COLO668 (cell line): Measurements from ENCODE around the gene SLC9A9.

ENCODE experiments used
- DNase-seq: peaks from one replicate; lab custom pipeline; 2025; ENCODE audit not compliant: unreplicated experiment; lab: John Stamatoyannopoulos, UW

The SLC9A9 gene

DNA sequence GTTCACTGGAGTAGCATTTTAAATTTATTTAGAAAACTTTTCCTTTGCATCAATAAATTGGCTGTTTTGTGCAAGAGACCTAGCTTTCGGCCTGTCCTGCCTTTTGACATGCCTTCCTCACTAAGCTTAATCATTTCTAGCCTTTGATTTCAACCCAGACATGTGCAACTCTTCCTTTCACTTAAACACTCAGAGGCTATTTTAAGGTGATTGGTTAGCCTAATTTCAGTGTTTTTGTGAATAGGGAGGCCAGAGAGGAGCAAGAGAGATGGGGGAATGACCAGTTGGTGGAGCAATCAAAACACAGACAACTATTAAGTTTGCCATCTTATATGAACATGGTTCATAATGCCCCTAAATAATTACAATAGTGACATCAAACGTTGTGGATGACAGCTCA lies 333.4 kb downstream of the SLC9A9 start:
- no peak for DNase-seq

DNA sequence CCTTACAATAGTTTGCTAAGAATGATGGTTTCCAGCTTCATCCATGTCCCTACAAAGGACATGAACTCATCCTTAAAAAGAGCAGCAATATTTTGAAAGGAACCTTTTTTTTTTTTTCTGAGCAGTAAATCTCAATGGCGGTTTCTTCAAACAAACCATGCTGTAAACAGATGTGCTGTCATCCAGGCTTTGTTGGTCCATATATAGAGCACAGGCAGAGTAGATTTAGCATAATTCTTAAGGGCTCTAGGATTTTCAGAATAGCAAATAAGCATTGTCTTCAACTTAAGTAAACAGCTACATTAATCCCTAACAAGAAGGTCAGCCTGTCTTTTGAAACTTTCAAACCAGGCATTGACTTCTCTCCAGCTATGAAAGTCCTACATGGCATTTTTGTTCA lies 334.2 kb downstream of the SLC9A9 start:
- DNase-seq: no peak

DNA sequence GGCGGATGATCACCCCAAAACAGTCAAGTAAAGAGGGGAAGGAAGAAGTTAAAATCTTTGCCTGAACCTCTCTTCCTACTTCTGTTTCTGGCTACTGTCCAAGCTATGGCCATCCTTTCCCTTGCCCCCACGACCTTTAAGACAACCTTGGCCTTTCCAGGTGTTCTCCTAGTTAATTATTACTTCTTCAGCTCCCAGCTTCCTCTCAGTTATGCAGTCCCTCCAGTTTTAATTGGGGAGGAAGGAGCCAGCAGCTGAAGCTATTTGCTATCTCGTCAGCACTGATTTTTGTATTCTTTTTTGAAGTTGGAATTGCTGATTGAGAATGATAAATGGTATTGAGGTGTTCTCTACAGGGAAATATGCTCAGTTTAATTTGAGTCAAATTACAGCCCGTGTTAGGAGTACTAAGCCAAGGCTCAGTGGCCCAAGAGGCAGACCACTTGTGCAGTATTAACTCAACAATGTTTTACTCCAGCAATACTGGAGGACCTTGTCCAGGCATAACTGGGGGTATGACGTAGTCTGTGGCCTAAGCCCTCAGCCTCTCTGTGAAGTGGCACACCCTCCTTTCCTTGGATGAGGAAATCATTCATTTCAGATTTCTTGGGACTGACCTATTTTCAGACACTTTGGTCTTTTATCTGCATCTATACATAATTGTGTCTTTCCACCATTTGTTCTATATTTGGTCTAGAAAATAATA lies 336.9 kb downstream of the SLC9A9 start:
- no peak for DNase-seq

DNA sequence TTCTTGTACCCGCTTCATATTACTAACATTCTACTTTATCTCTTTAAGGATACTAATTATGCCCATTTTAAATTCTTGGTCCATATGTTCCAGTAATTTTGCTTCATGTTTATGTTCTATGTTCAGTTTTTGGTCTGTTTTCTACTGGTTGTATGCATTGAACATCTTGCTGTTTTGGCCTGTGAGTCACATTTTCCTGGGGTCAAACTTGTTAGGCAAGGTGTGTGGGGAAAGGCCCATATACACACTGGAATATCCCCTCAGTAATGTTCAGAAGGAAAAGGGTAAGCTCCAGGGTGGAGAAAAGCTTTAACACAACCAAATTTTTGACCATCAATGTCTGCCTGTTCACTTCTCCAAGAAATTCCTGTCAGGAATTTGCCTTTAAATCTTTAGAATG lies 337.7 kb downstream of the SLC9A9 start:
- no peak for DNase-seq

DNA sequence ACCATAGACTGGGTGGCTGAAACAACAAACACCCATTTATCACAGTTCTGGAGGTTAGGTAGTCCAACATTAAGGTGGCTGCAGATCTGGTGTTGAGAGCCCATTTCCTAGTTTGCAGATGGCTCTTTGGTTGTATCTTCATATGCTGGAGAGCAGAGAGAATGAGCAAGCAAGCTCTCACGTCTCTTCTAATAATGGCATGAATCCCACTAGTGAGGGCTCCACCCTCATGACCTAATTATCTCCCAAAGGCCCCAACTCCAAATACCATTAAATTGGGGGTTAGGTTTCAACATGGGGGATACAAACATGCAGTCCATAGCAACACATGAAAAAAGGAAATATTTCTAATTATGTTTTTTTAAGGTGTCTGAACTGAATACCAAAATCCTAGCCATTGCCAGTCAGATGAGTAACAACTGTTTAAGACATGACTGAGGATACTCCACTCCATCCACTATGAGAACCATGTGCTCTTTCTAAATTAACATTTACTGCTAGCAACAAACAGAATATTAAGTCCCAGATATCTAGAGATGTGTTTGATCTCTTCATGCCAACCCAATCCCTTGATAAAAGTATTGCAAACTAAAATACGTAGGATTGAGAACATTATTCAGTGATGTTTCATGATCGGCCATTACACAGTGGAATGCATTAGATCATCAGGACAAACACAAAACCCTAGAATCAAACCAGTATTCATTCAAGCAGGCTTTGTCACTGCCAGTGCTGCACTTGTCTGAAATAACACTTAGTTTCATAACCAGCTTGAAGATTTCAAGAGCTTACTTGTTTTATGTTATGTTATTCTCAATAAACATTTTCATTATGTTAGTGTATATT lies 340.3 kb downstream of the SLC9A9 start:
- no peak for DNase-seq

DNA sequence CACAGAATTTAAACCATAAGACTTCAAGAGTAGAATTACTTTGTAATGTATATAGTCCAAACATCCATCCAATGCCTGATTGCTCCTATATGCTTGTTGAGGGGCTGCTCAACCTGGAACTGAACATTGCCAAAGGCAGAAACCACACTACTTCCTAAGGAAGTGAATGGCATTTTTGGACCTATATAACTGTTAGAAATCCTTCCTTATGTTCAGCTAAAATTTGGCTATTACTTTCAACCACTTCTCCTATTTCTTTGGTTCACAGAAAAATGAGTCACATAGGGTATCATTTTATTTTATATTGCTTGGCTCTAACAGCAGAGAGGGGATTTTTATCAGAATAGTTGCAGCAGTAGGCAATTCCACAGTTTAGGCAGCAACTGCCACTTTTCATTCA lies 342.1 kb downstream of the SLC9A9 start:
- DNase-seq: no peak

DNA sequence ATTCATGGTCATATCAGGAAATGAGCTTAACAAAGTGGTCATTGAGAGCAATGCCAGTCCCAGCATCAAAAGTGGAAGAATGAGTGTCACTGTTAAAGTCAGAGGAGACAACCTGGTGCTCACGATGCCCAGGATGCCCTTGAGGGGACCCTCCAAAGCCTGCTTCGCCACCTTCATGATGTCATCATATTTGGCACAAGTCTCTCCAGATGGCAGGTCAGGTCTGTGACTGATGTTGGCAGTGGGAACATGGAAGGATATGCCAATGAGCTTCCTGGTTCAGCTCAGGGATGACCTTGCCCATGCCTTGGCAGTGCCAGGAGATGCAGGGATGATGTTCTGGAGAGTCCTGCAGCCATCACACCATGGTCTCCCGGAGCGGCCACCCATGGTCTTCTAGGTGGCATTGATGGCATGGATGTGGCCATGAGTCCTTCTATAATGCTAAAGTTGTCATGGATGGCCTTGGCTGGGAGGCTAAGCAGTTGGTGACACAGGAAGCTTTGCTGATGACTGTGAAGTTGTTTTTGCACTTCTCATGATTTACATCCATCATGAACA lies 344.9 kb downstream of the SLC9A9 start:
- DNase-seq: no peak

DNA sequence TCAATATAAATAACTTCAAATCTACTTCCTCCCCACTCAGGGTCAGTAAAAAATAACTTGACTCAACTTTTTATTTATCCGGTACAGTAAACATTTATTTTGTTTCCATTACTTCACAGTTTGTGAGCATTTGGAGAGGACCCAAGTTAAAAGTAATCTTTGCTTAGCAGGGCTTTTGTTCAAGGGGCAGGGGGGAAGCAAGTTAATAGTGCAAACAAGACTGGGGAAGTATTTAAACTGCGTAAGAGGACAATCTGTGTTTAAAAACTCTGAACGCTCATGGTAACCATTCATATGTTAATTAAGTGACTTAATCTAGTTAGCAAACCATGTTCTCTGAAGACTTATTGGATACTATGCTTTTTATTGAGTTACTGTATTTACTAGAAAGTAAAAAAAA lies 346.2 kb downstream of the SLC9A9 start:
- no peak for DNase-seq

DNA sequence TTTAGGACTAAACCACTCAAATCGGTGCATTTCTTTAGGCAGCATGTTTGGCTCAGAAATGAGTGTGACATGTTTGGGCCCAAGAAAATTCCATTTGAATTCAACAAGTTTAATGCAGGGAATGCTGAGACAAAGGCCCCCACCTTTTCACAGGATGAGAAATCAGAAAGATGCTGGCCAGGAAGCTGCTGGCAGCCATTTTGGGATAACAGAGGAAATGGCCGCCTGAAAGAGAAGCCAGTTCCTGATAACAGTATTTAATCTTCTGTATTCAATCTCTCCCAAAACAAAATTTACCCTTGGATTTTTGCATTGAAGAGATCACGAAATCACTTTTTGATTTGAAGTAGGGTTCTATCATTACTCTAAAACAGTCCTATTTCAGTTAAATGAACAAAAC lies 350.9 kb downstream of the SLC9A9 start:
- DNase-seq: no peak

DNA sequence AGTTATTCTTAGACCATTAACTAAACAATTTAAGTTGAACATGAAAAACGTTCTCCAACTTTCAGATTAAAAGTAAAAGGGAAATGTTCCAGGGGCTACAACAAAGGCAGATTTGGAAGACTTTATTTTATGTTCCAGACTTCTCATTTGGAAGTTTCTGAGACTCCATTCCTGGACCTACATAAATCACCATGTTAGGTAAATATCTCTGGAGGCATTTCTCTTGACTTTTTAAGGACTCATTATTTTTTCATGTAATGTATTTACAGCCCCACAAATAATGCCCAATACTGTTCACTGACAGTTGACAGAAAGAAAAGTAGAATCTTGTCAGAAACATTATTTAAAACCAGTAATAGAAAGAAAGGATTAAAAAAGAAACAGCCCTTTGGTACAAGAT lies 352.1 kb downstream of the SLC9A9 start:
- DNase-seq: no peak

DNA sequence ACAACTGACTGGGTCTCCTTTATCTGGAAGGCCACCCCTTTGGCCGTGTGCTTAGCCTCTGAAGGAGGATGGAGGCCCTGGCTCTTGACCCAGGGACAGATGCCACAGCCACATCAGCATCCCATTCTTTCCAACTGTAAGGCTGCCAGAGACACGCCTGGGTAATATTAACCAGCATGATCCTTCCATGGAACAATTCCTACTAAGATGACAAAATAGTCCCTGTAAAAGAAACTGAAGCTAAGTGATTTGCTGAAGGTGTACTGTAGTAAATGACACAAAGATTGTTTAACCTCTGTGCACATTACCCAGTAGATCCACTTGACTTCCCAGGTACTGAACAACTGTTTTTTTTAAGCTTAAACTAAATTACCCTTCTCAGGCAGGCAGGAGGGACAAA lies 352.7 kb downstream of the SLC9A9 start:
- DNase-seq: no peak

DNA sequence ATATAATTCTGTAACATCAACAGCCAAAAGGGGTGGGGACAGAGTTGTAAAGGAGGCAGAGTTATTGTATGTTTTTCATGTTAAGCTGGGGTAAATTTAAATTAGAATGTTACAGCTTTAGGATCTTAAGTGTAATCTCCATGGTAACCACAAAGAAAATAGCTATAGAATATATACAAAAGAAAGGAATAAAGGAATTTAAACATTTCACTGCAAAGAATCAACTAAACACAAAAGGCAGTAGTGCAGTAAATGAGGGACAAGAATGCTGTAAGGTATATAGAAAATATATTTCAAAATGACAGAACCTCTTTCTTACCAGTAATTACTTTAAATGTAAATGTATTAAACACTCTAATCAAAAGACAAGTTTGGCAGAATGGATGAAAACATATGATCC lies 361.7 kb downstream of the SLC9A9 start:
- DNase-seq: no peak

DNA sequence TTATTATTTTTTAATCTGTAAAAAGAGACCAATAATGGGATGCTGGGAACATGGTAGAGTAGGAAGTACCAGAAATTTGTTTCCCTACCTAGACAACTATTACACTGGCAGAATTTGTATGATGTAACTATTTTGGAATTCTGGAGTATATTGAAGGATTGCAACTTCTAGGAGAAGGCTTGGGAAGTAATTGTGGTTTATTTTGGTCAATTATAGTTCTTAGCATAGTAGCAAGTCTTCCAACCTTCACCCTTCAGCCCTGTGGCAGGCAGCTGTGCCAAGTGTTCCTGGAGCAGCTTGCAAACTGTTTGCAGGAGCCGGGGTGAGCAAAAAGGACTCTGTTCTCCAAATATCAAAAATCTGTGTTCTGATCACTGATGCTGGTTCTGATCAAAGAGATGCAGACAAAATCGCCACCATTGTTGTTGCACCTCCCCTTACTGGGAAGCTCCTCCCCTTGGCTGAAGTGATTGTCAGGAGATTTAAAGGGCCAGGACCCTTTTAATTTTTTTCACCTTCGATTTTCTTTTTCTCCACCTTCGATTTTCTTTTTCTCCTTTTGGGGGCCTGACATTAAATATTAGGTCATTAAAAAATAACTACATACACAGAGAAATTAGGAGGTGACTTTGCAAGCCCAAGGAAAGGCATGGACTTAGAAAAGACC lies 363.3 kb downstream of the SLC9A9 start:
- DNase-seq: no peak

DNA sequence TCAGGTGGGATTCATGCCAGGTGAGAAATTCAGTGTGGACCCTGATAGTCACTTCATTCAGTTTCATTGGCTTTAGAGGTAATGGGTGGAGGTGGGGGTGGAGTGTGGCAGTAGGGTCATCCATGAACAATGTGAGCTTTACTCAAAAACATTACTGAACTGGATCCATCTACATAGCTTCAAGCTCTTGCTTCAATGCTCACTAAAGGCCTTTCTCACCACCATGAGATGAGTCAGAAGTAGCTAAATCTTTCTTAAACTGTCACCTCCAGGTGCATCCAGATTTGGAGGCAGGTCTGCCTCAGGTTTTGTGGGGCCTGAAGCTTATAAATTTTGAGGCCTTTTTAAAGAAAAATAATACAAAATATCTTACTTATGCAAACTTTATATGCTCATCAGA lies 365.1 kb downstream of the SLC9A9 start:
- no peak for DNase-seq

DNA sequence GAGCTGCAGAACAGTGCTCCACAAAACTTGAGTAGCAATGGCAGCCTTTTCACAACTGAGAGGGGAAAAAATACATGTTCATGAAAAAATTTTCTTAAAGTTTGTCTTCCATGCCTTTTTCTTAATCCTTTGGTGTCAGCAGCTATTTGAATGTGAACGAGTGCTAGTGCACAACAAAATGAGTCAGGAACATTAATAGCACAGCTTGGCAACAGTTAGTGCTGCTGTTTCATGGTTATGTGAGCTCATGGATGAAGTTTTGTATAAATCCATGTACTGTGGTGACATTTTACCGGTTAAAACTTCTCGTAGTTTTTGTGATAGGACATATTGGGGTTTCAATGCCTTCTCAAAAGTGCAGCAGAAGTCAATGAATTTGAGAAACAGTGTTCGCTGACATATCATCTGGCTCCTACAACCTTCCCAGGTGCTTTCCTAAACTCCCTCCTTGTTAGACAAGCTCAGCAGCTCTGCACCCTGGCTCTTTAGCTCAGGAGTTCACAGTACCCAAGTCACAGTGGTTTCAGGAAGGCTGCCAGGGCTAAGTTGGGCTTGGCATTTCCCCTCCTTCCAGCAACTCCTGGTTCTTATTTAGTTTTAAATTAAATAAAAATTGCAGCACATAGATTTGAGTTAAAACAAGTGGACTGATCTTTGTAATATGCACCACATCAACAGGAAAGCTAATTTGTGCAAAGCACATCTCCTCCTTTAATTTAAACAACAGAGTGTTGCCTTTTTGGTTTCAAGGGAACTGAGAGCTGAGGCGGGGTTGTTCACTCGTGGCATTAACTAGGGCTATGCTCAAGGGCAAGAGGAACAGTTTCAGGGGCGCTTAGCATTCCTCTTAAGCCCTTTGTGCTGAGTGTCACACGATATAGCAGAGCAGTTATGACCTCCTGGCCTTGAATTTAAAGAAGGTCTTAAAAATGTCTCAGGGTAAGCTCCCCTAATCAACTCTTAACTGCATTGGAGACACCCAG lies 365.9 kb downstream of the SLC9A9 start:
- no peak for DNase-seq

DNA sequence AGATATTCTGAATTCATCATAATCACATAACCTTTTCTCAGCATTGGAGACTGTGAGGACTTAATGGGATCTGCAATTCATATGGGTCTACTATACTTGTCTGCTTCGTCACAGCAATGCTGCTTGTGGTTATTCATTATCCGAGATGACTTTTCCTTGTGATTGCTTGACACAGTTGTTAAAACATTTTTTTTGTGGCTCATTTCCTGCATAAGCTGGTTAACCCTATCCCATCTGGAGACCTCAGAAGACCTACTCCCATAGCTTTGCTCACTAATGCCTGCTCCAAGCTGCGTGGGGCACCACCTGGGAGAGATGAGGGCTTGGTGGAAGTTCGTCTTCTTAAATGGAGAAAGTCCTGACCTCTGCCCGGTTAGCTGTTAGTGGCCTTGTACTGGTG lies 367.9 kb downstream of the SLC9A9 start:
- no peak for DNase-seq

DNA sequence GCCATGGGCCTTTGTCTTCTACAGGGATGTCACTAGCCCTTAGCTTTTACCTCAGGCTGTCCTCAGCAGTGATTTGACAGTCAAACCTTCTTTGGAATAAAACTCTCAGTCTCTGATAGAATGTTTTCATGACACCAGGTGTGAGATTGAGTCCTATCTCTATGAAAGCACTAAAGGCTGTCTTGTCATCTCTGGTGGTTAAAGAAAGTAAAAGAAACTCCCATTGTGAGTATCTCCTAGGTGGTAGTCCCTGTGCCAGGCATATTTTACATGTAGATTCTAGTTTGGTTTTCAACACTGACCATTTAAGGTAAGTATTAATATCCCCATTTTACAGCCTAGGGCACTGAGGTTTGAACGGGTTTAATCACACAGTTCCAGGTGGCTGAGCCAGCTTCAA lies 368.5 kb downstream of the SLC9A9 start:
- DNase-seq: no peak

DNA sequence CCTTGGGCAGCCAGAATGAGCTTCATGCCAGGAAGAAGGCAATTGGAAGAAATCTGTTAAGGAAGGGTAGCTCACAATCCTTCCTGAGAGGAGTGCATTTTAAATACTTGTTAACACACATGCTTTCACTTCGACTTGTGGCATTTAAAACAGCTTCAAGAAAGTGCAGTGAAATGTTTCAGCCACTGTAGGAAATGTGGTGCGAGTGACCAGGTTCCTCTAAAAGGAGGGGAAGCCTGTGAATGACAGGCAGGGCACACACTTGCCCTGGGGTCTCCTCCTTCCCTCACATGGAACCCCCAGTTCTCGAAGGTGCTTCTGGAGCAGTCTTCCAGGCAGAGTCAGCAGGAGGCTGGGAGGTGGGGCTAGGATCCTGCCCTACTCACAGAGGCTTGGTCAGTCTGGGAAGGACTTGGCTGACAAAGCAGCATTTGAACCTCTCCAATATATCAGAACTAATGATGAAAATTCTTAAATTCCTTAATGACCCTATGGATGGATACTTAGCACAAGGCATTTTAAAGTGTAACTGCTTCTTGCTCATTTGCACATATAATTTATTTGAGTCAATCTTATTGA lies 370.1 kb downstream of the SLC9A9 start:
- DNase-seq: no peak

DNA sequence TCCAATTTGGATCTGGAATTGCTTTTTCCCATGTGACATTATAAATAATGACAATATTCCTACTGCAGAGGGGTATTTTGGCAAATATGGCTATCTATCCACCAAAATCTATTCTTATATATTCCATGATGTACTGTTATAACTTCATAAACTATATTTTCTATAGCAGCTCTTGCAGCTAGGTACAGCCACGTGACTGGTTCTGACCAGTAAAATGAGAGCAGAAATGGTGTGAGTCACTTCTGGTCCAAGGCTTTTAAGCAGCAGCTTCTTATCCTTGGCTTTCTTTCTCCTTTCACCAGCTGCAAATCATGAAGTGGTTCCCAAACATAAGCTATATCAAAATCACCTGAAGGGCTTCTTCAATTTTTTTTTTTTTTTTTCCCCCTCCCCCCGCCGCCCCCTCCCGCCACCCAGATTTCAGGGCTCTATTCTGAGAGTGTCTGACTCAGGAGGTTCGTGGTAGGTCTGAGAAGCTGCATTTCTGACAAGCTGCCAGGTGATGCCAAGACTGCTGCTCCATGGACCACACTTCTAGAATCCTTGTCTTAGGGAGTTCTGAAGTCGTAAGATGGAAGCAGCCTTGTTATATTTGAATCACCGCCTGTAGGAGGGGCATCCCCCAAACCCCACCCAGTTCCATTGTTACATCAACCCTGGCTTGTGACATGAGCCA lies 371.2 kb downstream of the SLC9A9 start:
- DNase-seq: no peak

DNA sequence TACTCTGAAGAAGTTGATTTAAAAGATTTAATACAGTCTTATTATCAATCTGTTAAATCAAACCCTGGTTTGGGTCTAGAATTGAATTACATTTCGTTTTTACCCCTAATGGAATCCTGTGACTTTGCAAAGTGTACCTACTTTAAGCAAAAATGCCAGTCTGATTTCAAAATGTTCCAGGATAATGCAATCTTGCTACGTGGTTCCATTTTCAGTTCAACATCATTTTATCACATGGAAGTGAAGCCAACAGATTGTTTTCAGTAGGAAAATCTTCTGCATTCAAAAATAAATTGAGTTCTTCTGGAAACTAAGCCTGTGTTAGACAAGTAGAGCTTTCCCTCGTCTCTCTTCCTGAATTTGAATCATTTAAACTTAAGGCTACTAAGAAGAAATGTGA lies 372.3 kb downstream of the SLC9A9 start:
- no peak for DNase-seq
